Measurements from ENCODE around the gene CACTIN. TPM values are rescaled to one million over a fixed set of nuclear protein-coding genes. Genes with fewer than 3 reads are reported as not detected.
A peak's percentile ranks its signal among the peaks of the same experiment; 100 is the strongest.
"Not testable (repeated sequence)": the region's sequence is repeated elsewhere in the genome, so short reads cannot be mapped to it uniquely, and the experiment has no call there.

The CACTIN gene
- total RNA-seq, 2 experiments from 2014 or later = 25.8 to 25.9 TPM

- Mint-ChIP-seq H3K4me1 (ENCODE audit: low read depth) (peaks cover 13% of the 10 kb centered on the region), H3K36me3 (ENCODE audit: low read depth) (peaks cover 8% of the 10 kb centered on the region), H3K9me3 (no peaks in the 10 kb centered on the region), H3K27ac (no peak overlapping the region), H3K27me3 (no peaks in the 10 kb centered on the region), H3K4me3 (no peak overlapping the region)
- ATAC-seq (ENCODE audit: poor library complexity) (no peak), DNase-seq (no peak)
- Histone ChIP-seq H3K27me3 (ENCODE audit: control insufficient read depth in 1 of 2, insufficient read depth in 2 of 2, low read length in 2 of 2) (no peaks in the 10 kb centered on the region), H3K27ac (ENCODE audit: low read depth in 1 of 2, low read length in 2 of 2) (no peak overlapping the region), H3K4me3 (ENCODE audit: low read length) (no peak overlapping the region), H3K9me3 (ENCODE audit: control insufficient read depth in 1 of 2, insufficient read depth in 1 of 2, low read length in 2 of 2) (no peaks in the 10 kb centered on the region), H3K4me1 (ENCODE audit: insufficient read depth, low read length) (peaks cover 26% of the 10 kb centered on the region), H3K36me3 (ENCODE audit: insufficient read depth, low read length) (peaks cover 15% of the 10 kb centered on the region)
- TF ChIP-seq, protein P1, sequence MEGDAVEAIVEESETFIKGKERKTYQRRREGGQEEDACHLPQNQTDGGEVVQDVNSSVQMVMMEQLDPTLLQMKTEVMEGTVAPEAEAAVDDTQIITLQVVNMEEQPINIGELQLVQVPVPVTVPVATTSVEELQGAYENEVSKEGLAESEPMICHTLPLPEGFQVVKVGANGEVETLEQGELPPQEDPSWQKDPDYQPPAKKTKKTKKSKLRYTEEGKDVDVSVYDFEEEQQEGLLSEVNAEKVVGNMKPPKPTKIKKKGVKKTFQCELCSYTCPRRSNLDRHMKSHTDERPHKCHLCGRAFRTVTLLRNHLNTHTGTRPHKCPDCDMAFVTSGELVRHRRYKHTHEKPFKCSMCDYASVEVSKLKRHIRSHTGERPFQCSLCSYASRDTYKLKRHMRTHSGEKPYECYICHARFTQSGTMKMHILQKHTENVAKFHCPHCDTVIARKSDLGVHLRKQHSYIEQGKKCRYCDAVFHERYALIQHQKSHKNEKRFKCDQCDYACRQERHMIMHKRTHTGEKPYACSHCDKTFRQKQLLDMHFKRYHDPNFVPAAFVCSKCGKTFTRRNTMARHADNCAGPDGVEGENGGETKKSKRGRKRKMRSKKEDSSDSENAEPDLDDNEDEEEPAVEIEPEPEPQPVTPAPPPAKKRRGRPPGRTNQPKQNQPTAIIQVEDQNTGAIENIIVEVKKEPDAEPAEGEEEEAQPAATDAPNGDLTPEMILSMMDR (IDR thresholded peaks at IDR 0.05) = no peak
- intact Hi-C loops (cut with DNase I, micrococcal nuclease) = loop anchor here (5.0 to 10.0 kb wide), 4 partner anchors 155 to 538 kb away; no protein-coding TSS in a partner anchor
- POLR2A ChIA-PET = interaction anchor here (1.2 kb wide), 1 partner anchor 33 kb away, joined by 3 read pairs; the partner anchor contains the start of gene PIP5K1C
- CTCF ChIA-PET = interaction anchor here (0.6 kb wide), 1 partner anchor 33 kb away, joined by 3 read pairs; the partner anchor contains the start of gene PIP5K1C
Observed at GRCh38 chr19:3667037-3667638, 40.5 kb upstream of the CACTIN start.

GRCh38 chr19:3666545-3666856 lies 39.9 kb upstream of the CACTIN start:
- not testable (repeated sequence) for H3K27me3 Mint-ChIP-seq; H3K27ac ChIP-seq (ENCODE audit: low read depth in 1 of 2, low read length in 2 of 2); DNase-seq; H3K36me3 Mint-ChIP-seq (ENCODE audit: low read depth); H3K9me3 Mint-ChIP-seq; H3K27ac Mint-ChIP-seq; H3K27me3 ChIP-seq (ENCODE audit: control insufficient read depth in 1 of 2, insufficient read depth in 2 of 2, low read length in 2 of 2); H3K4me3 Mint-ChIP-seq; ATAC-seq (ENCODE audit: poor library complexity); H3K4me1 Mint-ChIP-seq (ENCODE audit: low read depth); H3K4me3 ChIP-seq (ENCODE audit: low read length); H3K9me3 ChIP-seq (ENCODE audit: control insufficient read depth in 1 of 2, insufficient read depth in 1 of 2, low read length in 2 of 2)
- H3K4me1 ChIP-seq (ENCODE audit: insufficient read depth, low read length) = peaks cover 19% of the 10 kb centered on the region
- intact Hi-C loops (cut with DNase I, micrococcal nuclease) = loop anchor here (1.0 to 10.0 kb wide), 7 partner anchors 34 to 538 kb away; partner anchors contain the start of gene PIP5K1C (in 2 of the 2)
- peaks cover 15% of the 10 kb centered on the region for H3K36me3 ChIP-seq (ENCODE audit: insufficient read depth, low read length)
- ChIA-PET POLR2A (interaction anchor here (1.2 kb wide), 1 partner anchor 34 kb away, joined by 3 read pairs; the partner anchor contains the start of gene PIP5K1C), CTCF (interaction anchor here (0.6 kb wide), 1 partner anchor 290 kb away, joined by 4 read pairs; no protein-coding TSS in a partner anchor)

- peak; percentile 96 for ATAC-seq (ENCODE audit: poor library complexity)
- no peak overlapping the region for H3K4me3 ChIP-seq (ENCODE audit: low read length)
- Mint-ChIP-seq H3K27me3 (no peaks in the 10 kb centered on the region), H3K36me3 (ENCODE audit: low read depth) (peaks cover 12% of the 10 kb centered on the region), H3K9me3 (no peaks in the 10 kb centered on the region), H3K27ac (no peak overlapping the region), H3K4me3 (no peak overlapping the region), H3K4me1 (ENCODE audit: low read depth) (peaks cover 3% of the 10 kb centered on the region)
- TF ChIP-seq, protein P1 (IDR thresholded peaks at IDR 0.05) = peak; percentile 88
- peaks cover 20% of the 10 kb centered on the region for H3K36me3 ChIP-seq (ENCODE audit: insufficient read depth, low read length)
- H3K4me1 ChIP-seq (ENCODE audit: insufficient read depth, low read length) = peaks cover 13% of the 10 kb centered on the region
- CTCF ChIA-PET = interaction anchor here (0.6 kb wide), 1 partner anchor 290 kb away, joined by 4 read pairs; no protein-coding TSS in a partner anchor
- peak; percentile 64 to 86 (median 73) for DNase-seq
- intact Hi-C loops (cut with DNase I, micrococcal nuclease) = loop anchor here (1.0 to 10.0 kb wide), 8 partner anchors 34 to 539 kb away; partner anchors contain the start of gene PIP5K1C (in 2 of the 2)
- H3K9me3 ChIP-seq (ENCODE audit: control insufficient read depth in 1 of 2, insufficient read depth in 1 of 2, low read length in 2 of 2) = peaks cover 0 to 11% of the 10 kb centered on the region in 2 experiments
- H3K27me3 ChIP-seq (ENCODE audit: control insufficient read depth in 1 of 2, insufficient read depth in 2 of 2, low read length in 2 of 2) = no peaks in the 10 kb centered on the region
- no peak overlapping the region for H3K27ac ChIP-seq (ENCODE audit: low read depth in 1 of 2, low read length in 2 of 2)
- POLR2A ChIA-PET = interaction anchor here (1.2 kb wide), 1 partner anchor 34 kb away, joined by 3 read pairs; the partner anchor contains the start of gene PIP5K1C
Observed at GRCh38 chr19:3665681-3666544, 39.3 kb upstream of the CACTIN start.
